Bronchus fibroblast of lung (primary cell): ENCODE measurements around the gene BORCS8. TPM values are rescaled to one million over a fixed set of nuclear protein-coding genes. Genes with fewer than 3 reads are reported as not detected.

ENCODE experiments used
- total RNA-seq: library from RNA; depleted of rRNA; stranded (reverse); fragments of >200 nt; gene quantifications from 2 replicates; pipeline ENCODE4 v1.2.3, GENCODE V29; 2015

The BORCS8 gene
- 18.3 and 24.2 TPM in 2 replicates for total RNA-seq

GRCh38 chr19:19192078-19192882, at the start of gene BORCS8, which contains the start of gene RFXANK:
TSS of gene BORCS8 (minus strand) at chr19:19192152. CDS start at chr19:19192117, 35 bp downstream.
TSS of gene RFXANK (plus strand) at chr19:19192258. CDS start at chr19:19193947, 1,689 bp downstream.

DNA sequence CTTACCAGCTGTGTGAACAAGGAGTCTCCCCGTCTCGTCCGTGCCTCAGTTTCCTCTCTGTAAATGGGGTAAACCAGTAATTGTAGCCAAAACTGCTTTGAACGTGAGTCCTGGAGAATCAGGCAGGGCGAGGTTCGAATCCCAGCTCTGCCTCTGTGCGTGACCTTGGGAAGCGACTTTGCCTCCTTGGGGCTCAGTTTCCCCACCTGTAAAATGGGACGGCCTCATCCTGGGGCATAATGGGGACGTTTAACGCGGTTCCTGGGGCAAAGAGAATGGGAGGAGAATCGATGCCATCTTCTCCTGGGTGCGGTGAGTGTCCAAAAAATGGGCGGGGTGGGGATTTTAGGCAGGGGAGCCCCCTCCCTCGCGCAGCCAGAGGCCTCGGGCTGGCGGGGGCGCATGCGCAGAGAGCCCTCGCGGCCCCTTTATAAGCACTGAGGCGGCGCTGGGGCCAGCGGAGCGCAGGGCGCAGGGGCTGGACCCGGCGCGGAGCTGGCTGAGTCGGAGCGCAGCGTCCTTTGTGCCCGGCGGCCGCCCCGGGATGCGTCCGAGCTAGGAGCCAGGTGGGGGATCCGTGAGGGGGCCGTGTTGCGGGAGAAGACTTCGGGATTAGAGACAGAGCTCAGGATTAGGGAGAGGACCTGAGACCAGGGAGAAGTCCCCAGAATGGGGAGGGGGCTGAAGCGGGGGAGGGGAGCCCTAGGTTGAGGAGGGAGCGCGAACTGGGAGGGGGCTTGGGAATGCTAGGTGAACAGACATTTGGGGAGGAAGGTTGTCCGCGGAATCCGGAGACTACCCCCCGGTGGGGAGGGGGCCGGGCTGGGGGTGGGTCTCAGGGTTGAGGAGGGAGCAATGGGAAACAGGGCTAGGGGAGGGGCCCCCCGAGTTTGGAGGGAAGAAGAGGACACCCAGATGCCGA, 19.8 kb upstream of the BORCS8 start, which contains the start of gene NCAN:
TSS of gene NCAN (plus strand) at position 460 of the 922 bp plus-strand sequence. CDS start 4,996 bp downstream, outside the sequence.

GRCh38 chr19:19203012-19203856, 11.3 kb upstream of the BORCS8 start, which contains the start of gene NR2C2AP:
TSS of gene NR2C2AP (minus strand) at chr19:19203414. CDS start at chr19:19203060, 354 bp downstream.

DNA sequence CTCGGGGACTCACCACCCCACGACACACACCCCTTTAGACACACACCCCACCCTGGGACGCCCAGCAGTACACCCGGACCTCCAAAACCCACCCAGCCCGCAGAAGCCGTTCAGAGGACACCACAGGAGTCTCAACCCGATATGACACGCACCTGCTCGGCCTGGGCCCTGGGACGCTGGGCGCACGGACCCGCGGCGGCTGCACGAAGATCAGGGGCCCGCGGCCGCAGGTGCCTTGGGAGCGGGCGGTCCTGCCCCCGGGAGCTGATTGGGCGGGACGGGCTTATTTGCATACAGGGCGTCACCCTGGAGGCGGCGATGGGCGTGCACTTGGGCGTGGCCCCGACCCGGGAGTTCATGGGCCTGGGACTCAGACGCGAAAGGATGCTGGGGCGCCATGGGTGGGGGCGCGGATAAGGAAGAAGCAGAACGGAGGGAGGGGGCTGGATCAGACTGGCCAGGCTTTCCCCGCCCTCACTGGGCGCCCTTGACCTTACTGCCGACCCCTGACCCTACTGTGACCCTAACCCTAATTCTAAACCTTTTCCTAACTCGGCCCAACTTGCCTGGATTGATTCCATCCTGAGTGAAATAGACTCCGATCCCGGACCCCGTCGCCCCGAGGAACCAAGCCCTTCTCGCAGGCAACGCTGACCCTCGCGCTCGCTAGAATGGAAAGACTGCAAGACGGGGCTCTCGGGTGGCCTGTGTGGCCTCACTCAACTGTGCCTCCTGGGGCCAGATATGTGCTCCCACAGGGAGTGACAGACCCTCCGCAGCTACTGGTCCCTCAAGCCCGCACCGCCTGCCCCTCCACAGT, 21.7 kb downstream of the BORCS8 start, which contains the start of gene MEF2B:
TSS of gene MEF2B (minus strand) at position 211 of the 820 bp plus-strand sequence. CDS start 19,528 bp downstream, outside the sequence.

GRCh38 chr19:19138109-19138981, 53.6 kb downstream of the BORCS8 start, which contains the start of gene TMEM161A:
TSS of gene TMEM161A (minus strand) at chr19:19138478. CDS start at chr19:19138428, 50 bp downstream.

Other genes with a start within 250 kb of the BORCS8 start
- 23.6 and 24.0 TPM in 2 replicates for gene SUGP2, start 158.6 kb downstream of the BORCS8 start, total RNA-seq
- gene ARMC6, start 158.5 kb downstream of the BORCS8 start, total RNA-seq = 47.9 and 48.3 TPM in 2 replicates
- gene SLC25A42, start 128.2 kb downstream of the BORCS8 start, total RNA-seq = 6.2 and 6.9 TPM in 2 replicates
- 28.6 and 30.5 TPM in 2 replicates for gene TMEM161A, start 53.7 kb downstream of the BORCS8 start, total RNA-seq
- gene MEF2B, start 21.9 kb downstream of the BORCS8 start, total RNA-seq = 0.15 TPM in 1 of 2 replicates, not detected in the other
- gene RFXANK, start 106 bp upstream of the BORCS8 start, total RNA-seq = 88.9 and 89.3 TPM in 2 replicates
- gene NR2C2AP, start 11.3 kb upstream of the BORCS8 start, total RNA-seq = 19.6 and 21.4 TPM in 2 replicates
- gene NCAN, start 19.8 kb upstream of the BORCS8 start, total RNA-seq = not detected in 2 replicates
- 1.3 and 2.5 TPM in 2 replicates for gene TM6SF2, start 81.1 kb upstream of the BORCS8 start, total RNA-seq
- gene SUGP1, start 128.4 kb upstream of the BORCS8 start, total RNA-seq = 35.6 and 37.9 TPM in 2 replicates
- 15.5 and 21.2 TPM in 2 replicates for gene MAU2, start 128.7 kb upstream of the BORCS8 start, total RNA-seq
- gene GATAD2A, start 213.5 kb upstream of the BORCS8 start, total RNA-seq = 52.6 and 63.5 TPM in 2 replicates